Mammary epithelial cell (primary cell): ENCODE measurements around the gene CALML6.

Experiments
- CTCF ChIP-seq, 2 donors: IDR thresholded peaks in 1 of 2; conservative IDR thresholded peaks in 1 of 2; 2 replicates each; pipeline ENCODE4 v1.5.1; 2011 to 2012; ENCODE audit warnings: inconsistent platforms in 2 of 2, low read length in 2 of 2, mild to moderate bottlenecking in 2 of 2, control low read depth in 1 of 2, low read depth in 1 of 2; ENCODE audit not compliant: insufficient read depth in 1 of 2; ENCODE audit errors: extremely low read depth in 1 of 2
- EZH2 ChIP-seq: IDR thresholded peaks from 2 replicates; pipeline ENCODE4 v1.6.1; 2012; ENCODE audit warnings: low read length, inconsistent platforms, borderline replicate concordance

GRCh38 chr1:1876335-1876930 lies 38.6 kb upstream of the CALML6 start:
- no peak for TF ChIP-seq CTCF (conservative IDR thresholded peaks at IDR 0.05 in 1 of 2, IDR thresholded peaks at IDR 0.05 in 1 of 2; ENCODE audit: extremely low read depth in 1 of 2, insufficient read depth in 1 of 2, low read depth in 1 of 2, low read length in 2 of 2)
- no peak for TF ChIP-seq EZH2
